Large intestine (tissue), 3 donors: Measurements from ENCODE around the gene FYCO1. TPM values are rescaled to one million over a fixed set of nuclear protein-coding genes. Genes with fewer than 3 reads are reported as not detected.
A peak's percentile ranks its signal among the peaks of the same experiment; 100 is the strongest.

ENCODE experiments used
- DNase-seq, 2 donors: peaks; one replicate each; pipeline versions ENCODE4 v3.0.0 to v3.0.0-alpha.2; 2013
- H3K27ac ChIP-seq: one replicate; pipeline ENCODE4 v1.5.1; 2013; ENCODE audit warnings: low read length
- H3K27me3 ChIP-seq: 2 replicates; pipeline ENCODE4 v1.6.1; 2013; ENCODE audit warnings: low read length; ENCODE audit not compliant: control insufficient read depth, insufficient read depth
- H3K36me3 ChIP-seq: 2 replicates; pipeline ENCODE4 v1.6.1; 2013; ENCODE audit warnings: low read length; ENCODE audit not compliant: control insufficient read depth, insufficient read depth
- H3K4me1 ChIP-seq: one replicate; pipeline ENCODE4 v1.6.1; 2013; ENCODE audit warnings: low read length; ENCODE audit not compliant: control insufficient read depth, insufficient read depth
- H3K4me3 ChIP-seq: one replicate; pipeline ENCODE4 v1.5.1; 2013; ENCODE audit warnings: low read length
- H3K9me3 ChIP-seq: one replicate; pipeline ENCODE4 v1.6.1; 2013; ENCODE audit warnings: mild to moderate bottlenecking, low read depth, low read length, moderate library complexity; ENCODE audit not compliant: control insufficient read depth
- WGBS: methylation state at CpG from one replicate; pipeline ENCODE4 v1.1.5; 2013; ENCODE audit warnings: low lambda C conversion rate; ENCODE audit not compliant: insufficient coverage; 5-methylcytosine and 5-hydroxymethylcytosine counted together
- polyA plus RNA-seq: library from polyadenylated mRNA; unstranded; fragments of 120-200 nt; gene quantifications from one replicate; pipeline ENCODE4 v1.2.1, GENCODE V29; 2013

Gene FYCO1
- polyA plus RNA-seq, 1 donor: 19.6 TPM

GRCh38 chr3:45944830-45945620 is 50.6 kb downstream of the FYCO1 start:
- H3K27me3 ChIP-seq: no peaks in the 10 kb centered on the region
- H3K4me3 ChIP-seq: no peak overlapping the region
- peaks cover 70% of the 10 kb centered on the region for H3K36me3 ChIP-seq
- no peaks in the 10 kb centered on the region for H3K4me1 ChIP-seq
- DNase-seq: no peak
- no CpG with 5 or more reads among the region's 5 CpGs for WGBS
- no peak overlapping the region for H3K27ac ChIP-seq
- H3K9me3 ChIP-seq: no peaks in the 10 kb centered on the region

GRCh38 chr3:45943207-45943846 is 52.3 kb downstream of the FYCO1 start, which contains the start of gene CXCR6:
CXCR6 (plus strand) TSS chr3:45943464; CDS start chr3:45946482, 3,018 bp downstream.
- Histone ChIP-seq H3K9me3 (no peaks in the 10 kb centered on the region), H3K27me3 (no peaks in the 10 kb centered on the region), H3K4me3 (no peak within 1 kb of the TSS), H3K36me3 (peaks cover 55% of the 10 kb centered on the region), H3K4me1 (no peaks in the 10 kb centered on the region), H3K27ac (no peak within 1 kb of the TSS)
- DNase-seq: no peak
- WGBS: no CpG with 5 or more reads among the region's 8 CpGs

GRCh38 chr3:45942051-45942825 is 53.4 kb downstream of the FYCO1 start:
- H3K36me3 ChIP-seq: peaks cover 53% of the 10 kb centered on the region
- no peaks in the 10 kb centered on the region for H3K9me3 ChIP-seq
- H3K4me3 ChIP-seq: no peak overlapping the region
- no peak overlapping the region for H3K27ac ChIP-seq
- no peaks in the 10 kb centered on the region for H3K27me3 ChIP-seq
- no CpG with 5 or more reads among the region's 6 CpGs for WGBS
- no peaks in the 10 kb centered on the region for H3K4me1 ChIP-seq
- DNase-seq: no peak

- Histone ChIP-seq H3K4me3 (no peak overlapping the region), H3K36me3 (peaks cover 53% of the 10 kb centered on the region), H3K27me3 (no peaks in the 10 kb centered on the region), H3K4me1 (no peaks in the 10 kb centered on the region), H3K9me3 (no peaks in the 10 kb centered on the region), H3K27ac (no peak overlapping the region)
- WGBS: no CpG with 5 or more reads among the region's 6 CpGs
- DNase-seq: no peak
Measured at GRCh38 chr3:45940781-45941365, 54.8 kb downstream of the FYCO1 start.

- no CpG with 5 or more reads among the region's 7 CpGs for WGBS
Measured at GRCh38 chr3:45940004-45940780, 55.4 kb downstream of the FYCO1 start.

GRCh38 chr3:45939341-45939771 is 56.3 kb downstream of the FYCO1 start:
- H3K4me3 ChIP-seq: no peak overlapping the region
- peaks cover 54% of the 10 kb centered on the region for H3K36me3 ChIP-seq
- H3K4me1 ChIP-seq: no peaks in the 10 kb centered on the region
- no peak for DNase-seq
- no peak overlapping the region for H3K27ac ChIP-seq
- no peaks in the 10 kb centered on the region for H3K27me3 ChIP-seq
- H3K9me3 ChIP-seq: no peaks in the 10 kb centered on the region
- WGBS: no CpG with 5 or more reads among the region's 5 CpGs

More at GRCh38 chr3:45940004-45940780, 55.4 kb downstream of the FYCO1 start:
- Histone ChIP-seq H3K4me1 (no peaks in the 10 kb centered on the region), H3K27me3 (no peaks in the 10 kb centered on the region), H3K27ac (no peak overlapping the region), H3K4me3 (no peak overlapping the region), H3K36me3 (peaks cover 52% of the 10 kb centered on the region), H3K9me3 (no peaks in the 10 kb centered on the region)
- no peak for DNase-seq

- Histone ChIP-seq H3K27me3 (no peaks in the 10 kb centered on the region), H3K4me3 (no peak overlapping the region), H3K9me3 (no peaks in the 10 kb centered on the region), H3K27ac (no peak overlapping the region), H3K4me1 (no peaks in the 10 kb centered on the region), H3K36me3 (peaks cover 58% of the 10 kb centered on the region)
- peak; percentile 71 to 84 for DNase-seq
- WGBS: 0% methylated on average over 2 of the region's 4 CpGs
Measured at GRCh38 chr3:45938864-45939263, 56.8 kb downstream of the FYCO1 start.

- H3K27ac ChIP-seq: no peak overlapping the region
- H3K4me1 ChIP-seq: no peaks in the 10 kb centered on the region
- no peak overlapping the region for H3K4me3 ChIP-seq
- WGBS: no CpG with 5 or more reads among the region's 4 CpGs
- no peaks in the 10 kb centered on the region for H3K9me3 ChIP-seq
- no peak for DNase-seq
- peaks cover 59% of the 10 kb centered on the region for H3K36me3 ChIP-seq
- H3K27me3 ChIP-seq: no peaks in the 10 kb centered on the region
Measured at GRCh38 chr3:45938043-45938435, 57.6 kb downstream of the FYCO1 start.

GRCh38 chr3:45937206-45938042 is 58.2 kb downstream of the FYCO1 start:
- Histone ChIP-seq H3K4me3 (no peak overlapping the region), H3K27me3 (no peaks in the 10 kb centered on the region), H3K36me3 (peaks cover 56% of the 10 kb centered on the region), H3K9me3 (no peaks in the 10 kb centered on the region), H3K27ac (no peak overlapping the region), H3K4me1 (no peaks in the 10 kb centered on the region)
- DNase-seq: no peak
- no CpG with 5 or more reads among the region's 8 CpGs for WGBS
